ENCODE results near the gene SIGLEC5. TPM values are rescaled to one million over a fixed set of nuclear protein-coding genes. Genes with fewer than 3 reads are reported as not detected.
"Not testable (repeated sequence)": the region's sequence is repeated elsewhere in the genome, so short reads cannot be mapped to it uniquely, and the experiment has no call there.

The SIGLEC5 gene
- total and polyA plus RNA-seq, 8 donors = 0.58 to 1.8 (median 1.2) TPM; not detected in 5

DNA sequence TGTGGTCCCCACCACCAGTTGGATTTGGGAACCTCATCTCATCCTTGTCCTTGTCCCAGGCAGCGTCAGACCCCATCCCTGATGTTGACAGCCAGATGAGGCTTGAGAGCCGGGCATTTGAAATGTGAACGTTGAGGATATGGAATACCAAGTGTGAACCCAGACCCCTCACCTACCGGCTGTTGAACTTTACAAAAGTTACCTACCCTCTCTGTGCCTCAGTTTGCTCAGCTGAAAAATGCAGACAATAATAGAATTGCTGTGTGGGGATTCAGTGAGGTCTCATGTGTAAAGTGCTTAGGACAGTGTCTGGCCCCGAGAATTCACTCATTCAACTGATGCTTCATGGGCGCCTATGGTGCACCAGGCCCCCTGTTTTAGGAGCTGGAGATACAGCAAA is 17.1 kb upstream of the SIGLEC5 start:
- H3K4me3 ChIP-seq = no peak overlapping the region
- no peaks in the 10 kb centered on the region for H3K9me3 ChIP-seq
- intact Hi-C loops (cut with DNase I; ENCODE audit: low total_unique reads) = no loop called here
- peaks cover 0 to 49% (median 0%) of the 10 kb centered on the region in 3 donors for H3K27me3 ChIP-seq
- 89 to 92% (median 90%) methylated on average over 6 of the region's 6 CpGs for WGBS, 5 donors
- TF ChIP-seq, protein P1, sequence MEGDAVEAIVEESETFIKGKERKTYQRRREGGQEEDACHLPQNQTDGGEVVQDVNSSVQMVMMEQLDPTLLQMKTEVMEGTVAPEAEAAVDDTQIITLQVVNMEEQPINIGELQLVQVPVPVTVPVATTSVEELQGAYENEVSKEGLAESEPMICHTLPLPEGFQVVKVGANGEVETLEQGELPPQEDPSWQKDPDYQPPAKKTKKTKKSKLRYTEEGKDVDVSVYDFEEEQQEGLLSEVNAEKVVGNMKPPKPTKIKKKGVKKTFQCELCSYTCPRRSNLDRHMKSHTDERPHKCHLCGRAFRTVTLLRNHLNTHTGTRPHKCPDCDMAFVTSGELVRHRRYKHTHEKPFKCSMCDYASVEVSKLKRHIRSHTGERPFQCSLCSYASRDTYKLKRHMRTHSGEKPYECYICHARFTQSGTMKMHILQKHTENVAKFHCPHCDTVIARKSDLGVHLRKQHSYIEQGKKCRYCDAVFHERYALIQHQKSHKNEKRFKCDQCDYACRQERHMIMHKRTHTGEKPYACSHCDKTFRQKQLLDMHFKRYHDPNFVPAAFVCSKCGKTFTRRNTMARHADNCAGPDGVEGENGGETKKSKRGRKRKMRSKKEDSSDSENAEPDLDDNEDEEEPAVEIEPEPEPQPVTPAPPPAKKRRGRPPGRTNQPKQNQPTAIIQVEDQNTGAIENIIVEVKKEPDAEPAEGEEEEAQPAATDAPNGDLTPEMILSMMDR (IDR thresholded peaks at IDR 0.05) = no peak
- no peak for TF ChIP-seq EP300 (IDR thresholded peaks at IDR 0.05)
- H3K27ac ChIP-seq = no peak overlapping the region
- peaks cover 0 to 6% (median 0%) of the 10 kb centered on the region in 4 donors for H3K4me1 ChIP-seq
- no peak for DNase-seq
- peaks cover 0 to 3% (median 0%) of the 10 kb centered on the region in 4 donors for H3K36me3 ChIP-seq

DNA sequence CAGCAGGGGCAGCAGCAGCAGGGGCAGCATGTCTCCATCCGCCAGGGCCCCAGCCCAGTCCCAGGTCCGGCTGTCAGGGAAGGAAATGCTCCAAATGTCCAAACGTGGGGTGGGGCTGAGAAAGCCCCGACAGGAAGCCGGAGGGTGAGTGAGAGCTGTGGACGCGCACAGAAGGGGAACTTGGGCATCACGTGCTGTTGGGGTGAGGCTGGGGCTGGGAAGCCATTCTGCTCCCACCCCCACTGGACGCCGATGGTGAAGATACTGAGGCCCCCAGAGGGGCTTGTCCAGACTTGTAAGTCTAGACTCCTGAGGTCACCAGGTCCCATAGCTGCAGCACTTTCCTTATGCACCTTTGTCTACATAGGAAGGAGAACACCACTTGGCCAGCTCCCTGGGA is 16.5 kb upstream of the SIGLEC5 start, which contains the start of gene SIGLEC14:
SIGLEC14 (minus strand) TSS at position 96 of the 400 bp plus-strand sequence; CDS start at position 30, 66 bp downstream.
- H3K9me3 ChIP-seq; intact Hi-C loops (cut with DNase I; ENCODE audit: low total_unique reads); DNase-seq; H3K36me3 ChIP-seq; H3K4me1 ChIP-seq: not testable (repeated sequence)
- peak within 1 kb of the TSS in 2 of 4 donors; percentile 14 to 33 for H3K4me3 ChIP-seq
- 21 to 60% (median 30%) methylated on average over 2 to 7 of the region's 10 CpGs for WGBS, 5 donors
- H3K27ac ChIP-seq = peak within 1 kb of the TSS in 1 of 5 donors; percentile 25
- H3K27me3 ChIP-seq = peaks cover 0 to 43% (median 0%) of the 10 kb centered on the region in 3 donors

DNA sequence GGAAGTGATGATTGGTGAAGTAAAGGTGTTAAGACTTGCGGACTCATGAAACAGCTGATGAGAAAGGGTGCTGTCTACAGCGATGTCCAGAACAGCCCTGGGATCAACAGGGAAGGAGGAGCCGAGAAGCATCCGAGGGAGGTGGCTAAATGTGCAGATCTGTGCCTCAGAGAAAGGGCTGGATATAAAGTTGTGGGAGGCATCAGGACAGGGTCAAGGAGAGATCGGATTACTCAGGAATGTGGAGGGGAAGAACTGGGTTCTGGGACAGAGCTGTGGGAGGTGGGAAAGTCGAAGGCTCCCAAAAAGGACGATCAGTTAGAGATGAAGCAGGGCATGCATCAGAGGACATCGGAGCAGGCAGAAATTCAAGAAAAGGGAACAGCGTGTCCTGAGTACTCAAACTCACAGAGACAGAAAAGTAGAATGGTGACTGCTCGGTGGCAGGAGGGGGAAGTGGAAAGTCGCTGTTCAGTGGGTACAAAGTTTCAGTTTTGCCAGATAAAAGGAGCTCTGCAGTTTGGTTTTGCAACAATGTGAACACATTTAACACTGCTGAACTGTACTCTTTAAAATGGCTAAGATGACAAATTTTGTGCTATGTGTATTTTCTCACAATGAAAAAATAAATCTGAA is 14.6 kb upstream of the SIGLEC5 start:
- intact Hi-C loops (cut with DNase I; ENCODE audit: low total_unique reads) = no loop called here
- no peak for DNase-seq
- H3K9me3 ChIP-seq = no peaks in the 10 kb centered on the region
- peak overlapping the region in 2 of 4 donors; percentile 14 to 33 for H3K4me3 ChIP-seq
- peak overlapping the region in 1 of 5 donors; percentile 25 for H3K27ac ChIP-seq
- peaks cover 0 to 38% (median 0%) of the 10 kb centered on the region in 3 donors for H3K27me3 ChIP-seq
- peaks cover 0 to 3% (median 0%) of the 10 kb centered on the region in 4 donors for H3K36me3 ChIP-seq
- no peak for TF ChIP-seq POLR2A (IDR thresholded peaks at IDR 0.05)
- H3K4me1 ChIP-seq = peaks cover 0 to 6% (median 0%) of the 10 kb centered on the region in 4 donors
- 38 to 53% (median 47%) methylated on average over 10 to 11 of the region's 11 CpGs for WGBS, 5 donors

DNA sequence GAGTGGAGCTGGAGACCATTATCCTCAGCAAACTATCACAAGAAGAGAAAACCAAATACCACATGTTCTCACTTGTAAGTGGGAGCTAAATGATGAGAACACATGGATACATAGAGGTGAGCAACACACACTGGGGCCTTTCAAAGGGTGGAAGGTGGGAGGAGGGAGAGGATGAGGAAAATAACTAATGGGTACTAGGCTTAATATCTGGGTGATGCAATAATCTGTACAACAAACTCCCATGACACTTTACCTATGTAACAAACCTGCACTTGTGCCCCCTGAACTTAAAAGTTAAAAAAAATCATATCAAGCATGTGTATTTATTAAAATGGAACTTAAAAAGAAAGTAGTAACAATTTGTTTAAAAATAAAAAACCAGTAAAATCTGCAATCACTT is 11.4 kb upstream of the SIGLEC5 start:
- peaks cover 0 to 6% (median 0%) of the 10 kb centered on the region in 4 donors for H3K4me1 ChIP-seq
- H3K36me3 ChIP-seq = peaks cover 0 to 3% (median 0%) of the 10 kb centered on the region in 4 donors
- intact Hi-C loops (cut with DNase I; ENCODE audit: low total_unique reads) = no loop called here
- DNase-seq = no peak
- H3K4me3 ChIP-seq = no peak overlapping the region
- H3K27ac ChIP-seq = no peak overlapping the region
- H3K27me3 ChIP-seq = peaks cover 0 to 45% (median 0%) of the 10 kb centered on the region in 3 donors
- TF ChIP-seq POLR2A (IDR thresholded peaks at IDR 0.05) = no peak
- TF ChIP-seq, protein P1 (IDR thresholded peaks at IDR 0.05) = no peak
- TF ChIP-seq EP300 (IDR thresholded peaks at IDR 0.05) = no peak
- no peak for TF ChIP-seq POLR2AphosphoS5 (IDR thresholded peaks at IDR 0.05)
- peaks cover 0 to 6% (median 0%) of the 10 kb centered on the region in 4 donors for H3K9me3 ChIP-seq

DNA sequence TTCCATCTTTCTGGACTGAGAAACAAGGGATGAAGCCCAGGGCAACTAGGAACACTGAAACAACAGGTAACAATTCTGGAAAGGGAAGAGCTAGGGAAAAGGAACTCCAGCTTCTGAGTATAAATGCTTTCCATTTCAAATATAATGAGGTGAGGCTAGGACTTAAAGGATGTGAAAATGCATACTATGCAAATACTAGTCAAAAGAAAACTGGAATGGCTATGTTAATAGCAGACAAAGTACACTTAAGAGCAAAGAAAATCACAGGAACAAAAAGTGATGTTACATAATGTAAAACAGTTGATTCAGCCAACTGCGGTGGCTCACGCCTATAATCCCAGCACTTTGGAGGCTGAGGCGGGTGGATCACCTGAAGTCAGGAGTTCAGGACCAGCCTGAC is 10.2 kb upstream of the SIGLEC5 start:
- Histone ChIP-seq H3K9me3 (peaks cover 0 to 12% (median 0%) of the 10 kb centered on the region in 4 donors), H3K4me1 (peaks cover 0 to 6% (median 0%) of the 10 kb centered on the region in 4 donors), H3K27me3 (peaks cover 0 to 46% (median 0%) of the 10 kb centered on the region in 3 donors), H3K27ac (no peak overlapping the region), H3K4me3 (no peak overlapping the region), H3K36me3 (peaks cover 0 to 3% (median 0%) of the 10 kb centered on the region in 4 donors)
- WGBS, 5 donors = 75 to 94% (median 84%) methylated on average over 3 of the region's 3 CpGs
- TF ChIP-seq POLR2AphosphoS5 (IDR thresholded peaks at IDR 0.05) = no peak
- no peak for TF ChIP-seq POLR2A (IDR thresholded peaks at IDR 0.05)
- no peak for TF ChIP-seq EP300 (IDR thresholded peaks at IDR 0.05)
- TF ChIP-seq, protein P1 (IDR thresholded peaks at IDR 0.05) = no peak
- intact Hi-C loops (cut with DNase I; ENCODE audit: low total_unique reads) = no loop called here
- no peak for DNase-seq
